Measurements from ENCODE around the gene CYREN.

The CYREN gene

GRCh38 chr7:135170274-135170997 is at the start of gene CYREN:
Gene CYREN, minus strand, starts transcription at chr7:135170707. Its CDS starts 1,785 bp downstream, at chr7:135168922.
- Histone ChIP-seq H3K36me3 (ENCODE audit: insufficient read depth) (peaks cover 7% of the 10 kb centered on the region; the same call in 1 of the 2 replicates), H2AFZ (ENCODE audit: low read depth) (peak within 1 kb of the TSS; percentile 86), H3K9ac (peak within 1 kb of the TSS; percentile 90), H3K27me3 (ENCODE audit: insufficient read depth, low read depth) (no peaks in the 10 kb centered on the region), H3K4me3 (IDR thresholded peaks at IDR 0.05; ENCODE audit: insufficient read depth, low read depth, low read length) (peak within 1 kb of the TSS; percentile 65), H3K79me2 (ENCODE audit: insufficient read depth, low read depth) (peaks cover 30% of the 10 kb centered on the region), H4K20me1 (ENCODE audit: insufficient read depth) (no peaks in the 10 kb centered on the region), H3K4me2 (peak within 1 kb of the TSS; percentile 65), H3K27ac (peak within 1 kb of the TSS; percentile 84), H3K4me1 (ENCODE audit: low read depth, poor library complexity, severe bottlenecking) (peaks cover 28% of the 10 kb centered on the region)
- TF ChIP-seq CTCF (conservative IDR thresholded peaks at IDR 0.05; ENCODE audit: low read depth, low read length) = peak; percentile 79

- no peaks in the 10 kb centered on the region for H3K79me2 ChIP-seq (ENCODE audit: insufficient read depth, low read depth)
- H3K4me1 ChIP-seq (ENCODE audit: low read depth, poor library complexity, severe bottlenecking) = no peaks in the 10 kb centered on the region
- H3K27ac ChIP-seq = no peak overlapping the region
- no peak overlapping the region for H3K4me3 ChIP-seq (IDR thresholded peaks at IDR 0.05; ENCODE audit: insufficient read depth, low read depth, low read length)
- H3K4me2 ChIP-seq = no peak overlapping the region
- no peaks in the 10 kb centered on the region for H3K36me3 ChIP-seq (ENCODE audit: insufficient read depth)
- H2AFZ ChIP-seq (ENCODE audit: low read depth) = no peak overlapping the region
- no peak for TF ChIP-seq CTCF (conservative IDR thresholded peaks at IDR 0.05; ENCODE audit: low read depth, low read length)
- H3K9ac ChIP-seq = no peak overlapping the region
- H4K20me1 ChIP-seq (ENCODE audit: insufficient read depth) = no peaks in the 10 kb centered on the region
- H3K27me3 ChIP-seq (ENCODE audit: insufficient read depth, low read depth) = no peaks in the 10 kb centered on the region
Observed at GRCh38 chr7:135217645-135218509, 47.4 kb upstream of the CYREN start.

GRCh38 chr7:135215698-135216097 is 45.2 kb upstream of the CYREN start:
- H3K27ac ChIP-seq = no peak overlapping the region
- no peak overlapping the region for H3K9ac ChIP-seq
- no peak overlapping the region for H2AFZ ChIP-seq (ENCODE audit: low read depth)
- H3K4me2 ChIP-seq = no peak overlapping the region
- no peak for TF ChIP-seq CTCF (conservative IDR thresholded peaks at IDR 0.05; ENCODE audit: low read depth, low read length)
- H3K79me2 ChIP-seq (ENCODE audit: insufficient read depth, low read depth) = no peaks in the 10 kb centered on the region
- no peak overlapping the region for H3K4me3 ChIP-seq (IDR thresholded peaks at IDR 0.05; ENCODE audit: insufficient read depth, low read depth, low read length)
- H3K36me3 ChIP-seq (ENCODE audit: insufficient read depth) = no peaks in the 10 kb centered on the region
- no peaks in the 10 kb centered on the region for H4K20me1 ChIP-seq (ENCODE audit: insufficient read depth)
- no peaks in the 10 kb centered on the region for H3K27me3 ChIP-seq (ENCODE audit: insufficient read depth, low read depth)
- H3K4me1 ChIP-seq (ENCODE audit: low read depth, poor library complexity, severe bottlenecking) = peaks cover 4% of the 10 kb centered on the region

GRCh38 chr7:135215180-135215579 is 44.7 kb upstream of the CYREN start:
- Histone ChIP-seq H3K36me3 (ENCODE audit: insufficient read depth) (no peaks in the 10 kb centered on the region), H3K4me1 (ENCODE audit: low read depth, poor library complexity, severe bottlenecking) (peaks cover 9% of the 10 kb centered on the region), H3K79me2 (ENCODE audit: insufficient read depth, low read depth) (no peaks in the 10 kb centered on the region), H4K20me1 (ENCODE audit: insufficient read depth) (no peaks in the 10 kb centered on the region), H3K27me3 (ENCODE audit: insufficient read depth, low read depth) (no peaks in the 10 kb centered on the region), H3K9ac (no peak overlapping the region), H3K27ac (no peak overlapping the region), H3K4me2 (no peak overlapping the region), H3K4me3 (IDR thresholded peaks at IDR 0.05; ENCODE audit: insufficient read depth, low read depth, low read length) (no peak overlapping the region), H2AFZ (ENCODE audit: low read depth) (no peak overlapping the region)
- TF ChIP-seq CTCF (conservative IDR thresholded peaks at IDR 0.05; ENCODE audit: low read depth, low read length) = no peak

All from KMS-11 (cell line).